Thyroid gland (tissue), 4 donors: Measurements from ENCODE around the gene MAF. TPM values are rescaled to one million over a fixed set of nuclear protein-coding genes. Genes with fewer than 3 reads are reported as not detected.

ENCODE experiments used
- DNase-seq, 2 donors: peaks; one replicate each; pipeline ENCODE4 v3.0.0-alpha.2; 2019
- H3K27ac ChIP-seq, 3 donors: fragments of 200-600 bp; sonication (generic); 1 replicate in 2 of 3; 2 replicates in 1 of 3; pipeline ENCODE4 v1.5.1; 2016 to 2019; ENCODE audit warnings: mild to moderate bottlenecking in 1 of 3, moderate library complexity in 1 of 3
- H3K27me3 ChIP-seq: fragments of 200-600 bp; sonication (generic); one replicate; pipeline ENCODE4 v1.5.1; 2019
- H3K36me3 ChIP-seq, 2 donors: fragments of 200-600 bp; sonication (generic); one replicate each; pipeline ENCODE4 v1.5.1; 2016 to 2019
- H3K4me1 ChIP-seq, 2 donors: fragments of 200-600 bp; sonication (generic); one replicate each; pipeline ENCODE4 v1.5.1; 2017 to 2019
- H3K4me3 ChIP-seq, 3 donors: fragments of 200-600 bp; sonication (generic); replicated peaks in 1 of 3; 1 replicate in 2 of 3; 2 replicates in 1 of 3; pipeline ENCODE4 v1.5.1; 2016; ENCODE audit warnings: mild to moderate bottlenecking in 1 of 3
- H3K9me3 ChIP-seq: fragments of 200-600 bp; sonication (generic); one replicate; pipeline ENCODE4 v1.5.1; 2017
- POLR2A ChIP-seq, 2 donors: fragments of 450-650 bp; IDR thresholded peaks; one replicate each; pipeline ENCODE4 v1.6.1; 2017; ENCODE audit warnings: antibody characterized with exemption in 2 of 2, mild to moderate bottlenecking in 2 of 2, moderate library complexity in 1 of 2
- WGBS, 2 donors: methylation state at CpG; one replicate each; pipeline ENCODE4 v1.1.5; 2017; 5-methylcytosine and 5-hydroxymethylcytosine counted together
- intact Hi-C: fragments of 100-400 bp; cut with DNase I; formaldehyde crosslinking; loops from one replicate; pipeline ENCODE4 v1.15.1; 2023
- total RNA-seq, 4 donors: library from RNA; depleted of rRNA; stranded (reverse); fragments of >200 nt; gene quantifications; one replicate each; pipeline ENCODE4 v1.2.3, GENCODE V29; 2016
- TF ChIP-seq, protein P1 (sequence below), 6 experiments: fragments of 200-600 bp in 3 of 6; fragments of 450-650 bp in 3 of 6; sonication (generic) in 3 of 6; IDR thresholded peaks; one replicate each; pipeline ENCODE4 v1.5.1; 2016 to 2019; ENCODE audit warnings: antibody characterized with exemption in 6 of 6, mild to moderate bottlenecking in 2 of 6, inconsistent platforms in 1 of 6, moderate library complexity in 1 of 6

The MAF gene
- total RNA-seq, 4 donors from 2014 or later, result 59.7 to 158 (median 67.1) TPM

GRCh38 chr16:79634298-79634697 lies 33.8 kb upstream of the MAF start:
- TF ChIP-seq, protein P1, sequence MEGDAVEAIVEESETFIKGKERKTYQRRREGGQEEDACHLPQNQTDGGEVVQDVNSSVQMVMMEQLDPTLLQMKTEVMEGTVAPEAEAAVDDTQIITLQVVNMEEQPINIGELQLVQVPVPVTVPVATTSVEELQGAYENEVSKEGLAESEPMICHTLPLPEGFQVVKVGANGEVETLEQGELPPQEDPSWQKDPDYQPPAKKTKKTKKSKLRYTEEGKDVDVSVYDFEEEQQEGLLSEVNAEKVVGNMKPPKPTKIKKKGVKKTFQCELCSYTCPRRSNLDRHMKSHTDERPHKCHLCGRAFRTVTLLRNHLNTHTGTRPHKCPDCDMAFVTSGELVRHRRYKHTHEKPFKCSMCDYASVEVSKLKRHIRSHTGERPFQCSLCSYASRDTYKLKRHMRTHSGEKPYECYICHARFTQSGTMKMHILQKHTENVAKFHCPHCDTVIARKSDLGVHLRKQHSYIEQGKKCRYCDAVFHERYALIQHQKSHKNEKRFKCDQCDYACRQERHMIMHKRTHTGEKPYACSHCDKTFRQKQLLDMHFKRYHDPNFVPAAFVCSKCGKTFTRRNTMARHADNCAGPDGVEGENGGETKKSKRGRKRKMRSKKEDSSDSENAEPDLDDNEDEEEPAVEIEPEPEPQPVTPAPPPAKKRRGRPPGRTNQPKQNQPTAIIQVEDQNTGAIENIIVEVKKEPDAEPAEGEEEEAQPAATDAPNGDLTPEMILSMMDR (IDR thresholded peaks at IDR 0.05), result no peak
- no peak for TF ChIP-seq POLR2A (IDR thresholded peaks at IDR 0.05)
- WGBS, 2 donors, result 94 to 96% methylated on average over 7 of the region's 7 CpGs
- H3K4me1 ChIP-seq, result no peaks in the 10 kb centered on the region
- intact Hi-C loops, result no loop called here
- H3K36me3 ChIP-seq, result no peaks in the 10 kb centered on the region
- H3K4me3 ChIP-seq, result no peak overlapping the region
- no peaks in the 10 kb centered on the region for H3K27me3 ChIP-seq
- H3K9me3 ChIP-seq, result no peaks in the 10 kb centered on the region
- DNase-seq, result no peak
- no peak overlapping the region for H3K27ac ChIP-seq

DNA sequence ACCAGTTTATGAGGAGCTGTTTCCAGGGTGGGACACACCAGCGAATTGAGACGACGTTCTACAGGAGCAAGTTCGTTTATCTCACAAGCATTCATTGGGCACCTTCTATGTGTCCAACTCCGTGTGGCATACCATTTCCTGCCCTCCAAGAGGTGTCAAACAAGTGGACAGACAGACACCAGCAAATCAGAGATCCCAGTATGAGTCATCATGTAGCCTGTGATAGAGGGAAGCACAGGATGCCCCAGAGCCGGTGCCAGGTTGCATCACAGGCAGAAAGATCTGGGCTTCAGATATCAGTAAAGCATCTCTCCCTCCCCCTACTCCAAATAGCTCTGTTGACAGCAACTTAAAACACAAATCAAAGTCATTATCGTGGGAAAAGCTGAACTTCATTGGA lies 31.8 kb upstream of the MAF start:
- intact Hi-C loops, result no loop called here
- TF ChIP-seq, protein P1 (IDR thresholded peaks at IDR 0.05), result no peak
- no peak for TF ChIP-seq POLR2A (IDR thresholded peaks at IDR 0.05)
- no peaks in the 10 kb centered on the region for H3K9me3 ChIP-seq
- H3K36me3 ChIP-seq, result no peaks in the 10 kb centered on the region
- H3K27me3 ChIP-seq, result no peaks in the 10 kb centered on the region
- no peak for DNase-seq
- no peaks in the 10 kb centered on the region for H3K4me1 ChIP-seq
- WGBS, 2 donors, result 80 to 83% methylated on average over 7 of the region's 7 CpGs
- no peak overlapping the region for H3K27ac ChIP-seq
- H3K4me3 ChIP-seq, result no peak overlapping the region

DNA sequence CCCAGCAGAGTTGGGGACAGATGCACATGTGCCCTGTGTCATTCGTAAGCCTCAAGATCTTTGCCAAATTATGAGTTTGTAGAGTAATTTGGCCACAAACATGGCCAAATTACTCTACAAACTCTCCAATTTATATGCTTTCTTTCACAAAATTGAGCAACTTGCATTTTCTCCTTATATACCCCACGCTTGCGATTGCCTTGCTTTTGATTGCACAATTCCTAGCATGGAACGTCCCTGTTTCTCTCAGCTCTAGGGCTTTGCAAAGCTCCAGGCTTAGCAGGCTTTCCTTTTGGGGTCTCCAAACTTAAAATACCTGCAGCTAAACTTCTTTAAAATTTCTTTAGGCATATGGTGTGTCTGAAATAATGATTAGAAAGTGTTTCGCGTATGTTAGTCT lies 28.5 kb upstream of the MAF start:
- no peaks in the 10 kb centered on the region for H3K27me3 ChIP-seq
- 96 to 98% methylated on average over 6 of the region's 6 CpGs for WGBS, 2 donors
- no peak overlapping the region for H3K27ac ChIP-seq
- intact Hi-C loops, result no loop called here
- no peak overlapping the region for H3K4me3 ChIP-seq
- TF ChIP-seq POLR2A (IDR thresholded peaks at IDR 0.05), result no peak
- TF ChIP-seq, protein P1 (IDR thresholded peaks at IDR 0.05), result no peak
- no peaks in the 10 kb centered on the region for H3K9me3 ChIP-seq
- no peaks in the 10 kb centered on the region for H3K4me1 ChIP-seq
- no peak for DNase-seq
- H3K36me3 ChIP-seq, result no peaks in the 10 kb centered on the region

GRCh38 chr16:79628501-79628975 lies 28.0 kb upstream of the MAF start:
- DNase-seq, result no peak
- Histone ChIP-seq H3K4me1 (no peaks in the 10 kb centered on the region), H3K27ac (no peak overlapping the region), H3K36me3 (no peaks in the 10 kb centered on the region), H3K9me3 (no peaks in the 10 kb centered on the region), H3K4me3 (no peak overlapping the region), H3K27me3 (no peaks in the 10 kb centered on the region)
- TF ChIP-seq, protein P1 (IDR thresholded peaks at IDR 0.05), result no peak
- TF ChIP-seq POLR2A (IDR thresholded peaks at IDR 0.05), result no peak
- intact Hi-C loops, result no loop called here
- 80 to 96% methylated on average over 5 of the region's 5 CpGs for WGBS, 2 donors

DNA sequence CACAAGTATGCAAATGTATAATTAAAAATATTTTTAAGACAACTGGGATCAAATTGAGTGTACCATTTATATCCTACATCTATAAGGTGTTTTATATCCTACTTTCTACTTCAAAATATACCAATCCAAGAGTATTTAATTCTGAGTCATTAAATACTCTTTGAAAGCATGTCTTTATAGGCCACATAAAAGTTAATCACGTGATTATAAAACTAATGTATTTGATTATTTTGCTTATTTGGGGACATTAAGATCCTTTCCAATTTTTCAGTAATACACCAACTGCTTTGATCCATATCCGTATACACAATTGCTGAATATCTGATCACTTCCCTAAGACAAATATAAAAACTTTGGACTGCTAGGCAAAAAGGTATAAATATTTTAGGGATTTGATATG lies 26.6 kb upstream of the MAF start:
- intact Hi-C loops, result no loop called here
- no peaks in the 10 kb centered on the region for H3K36me3 ChIP-seq
- H3K27ac ChIP-seq, result no peak overlapping the region
- no peak for DNase-seq
- no peak overlapping the region for H3K4me3 ChIP-seq
- no peak for TF ChIP-seq POLR2A (IDR thresholded peaks at IDR 0.05)
- TF ChIP-seq, protein P1 (IDR thresholded peaks at IDR 0.05), result no peak
- H3K4me1 ChIP-seq, result no peaks in the 10 kb centered on the region
- WGBS, 2 donors, result 94 to 96% methylated on average over 2 of the region's 2 CpGs
- no peaks in the 10 kb centered on the region for H3K9me3 ChIP-seq
- H3K27me3 ChIP-seq, result no peaks in the 10 kb centered on the region
